Epithelial cell of proximal tubule (primary cell): ENCODE results near the gene ZMAT5. TPM values are rescaled to one million over a fixed set of nuclear protein-coding genes. Genes with fewer than 3 reads are reported as not detected.

Experiments
- DNase-seq: peaks from one replicate; pipeline ENCODE4 v3.0.0-alpha.2; 2011; ENCODE audit warnings: low read depth
- H3K4me3 ChIP-seq: 2 replicates; pipeline ENCODE4 v1.5.1; 2011; ENCODE audit warnings: low read depth, mild to moderate bottlenecking, low read length
- total RNA-seq: library from RNA; depleted of rRNA; stranded (reverse); fragments of >200 nt; gene quantifications from 2 replicates; pipeline ENCODE4 v1.2.3, GENCODE V29; 2015
- TF ChIP-seq, protein P1 (sequence below): conservative IDR thresholded peaks from 2 replicates; pipeline ENCODE4 v1.5.1; 2012; ENCODE audit warnings: low read depth, mild to moderate bottlenecking, low read length

Gene ZMAT5
- total RNA-seq, 1 donor from 2014 or later: 24.8 TPM

DNA sequence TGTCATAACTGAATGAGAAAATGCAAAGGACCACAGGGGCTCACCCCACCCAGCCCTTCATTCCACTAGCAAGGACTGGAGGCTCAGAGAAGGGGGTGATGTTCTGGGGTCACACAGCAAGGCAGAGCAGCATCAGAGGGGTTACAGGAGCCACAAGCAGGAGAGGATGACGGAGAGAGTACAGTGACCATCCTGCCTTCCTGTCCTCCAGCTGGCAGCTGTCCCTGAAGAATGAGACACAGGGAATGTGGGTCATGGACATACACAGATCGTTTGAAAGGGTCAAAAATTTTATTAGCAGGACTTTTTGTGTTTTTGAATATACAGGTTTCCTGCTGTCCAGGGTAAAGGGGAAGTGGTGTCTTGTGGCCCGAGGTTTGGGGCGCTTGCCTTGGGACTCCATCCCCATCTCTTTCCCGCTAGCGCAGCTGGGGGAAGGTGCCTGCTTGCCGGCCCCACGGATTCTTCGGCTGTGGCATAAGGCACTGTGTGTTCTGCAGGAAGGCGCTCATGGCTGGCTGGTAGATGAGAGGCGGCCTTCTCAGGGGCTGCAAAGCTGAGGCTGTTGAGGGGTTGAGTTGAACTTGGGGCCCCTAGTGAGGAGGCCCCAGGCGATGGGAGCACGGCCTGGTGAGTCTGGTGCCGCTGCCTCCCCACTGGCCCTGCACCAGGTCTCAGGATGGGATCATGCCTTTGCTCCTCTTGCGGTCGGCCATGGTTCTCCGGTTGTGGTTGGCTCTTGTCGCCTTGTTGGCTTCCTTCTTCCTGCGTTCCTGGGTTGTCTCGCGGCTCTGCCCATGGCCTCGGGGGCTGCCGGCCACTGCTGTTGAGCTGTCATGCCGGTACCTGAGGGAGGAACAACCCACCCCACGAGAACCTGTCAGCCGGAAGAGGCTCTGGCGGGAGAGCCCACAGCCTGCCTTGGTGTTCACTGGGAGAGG, 21.8 kb upstream of the ZMAT5 start:
- TF ChIP-seq, protein P1, sequence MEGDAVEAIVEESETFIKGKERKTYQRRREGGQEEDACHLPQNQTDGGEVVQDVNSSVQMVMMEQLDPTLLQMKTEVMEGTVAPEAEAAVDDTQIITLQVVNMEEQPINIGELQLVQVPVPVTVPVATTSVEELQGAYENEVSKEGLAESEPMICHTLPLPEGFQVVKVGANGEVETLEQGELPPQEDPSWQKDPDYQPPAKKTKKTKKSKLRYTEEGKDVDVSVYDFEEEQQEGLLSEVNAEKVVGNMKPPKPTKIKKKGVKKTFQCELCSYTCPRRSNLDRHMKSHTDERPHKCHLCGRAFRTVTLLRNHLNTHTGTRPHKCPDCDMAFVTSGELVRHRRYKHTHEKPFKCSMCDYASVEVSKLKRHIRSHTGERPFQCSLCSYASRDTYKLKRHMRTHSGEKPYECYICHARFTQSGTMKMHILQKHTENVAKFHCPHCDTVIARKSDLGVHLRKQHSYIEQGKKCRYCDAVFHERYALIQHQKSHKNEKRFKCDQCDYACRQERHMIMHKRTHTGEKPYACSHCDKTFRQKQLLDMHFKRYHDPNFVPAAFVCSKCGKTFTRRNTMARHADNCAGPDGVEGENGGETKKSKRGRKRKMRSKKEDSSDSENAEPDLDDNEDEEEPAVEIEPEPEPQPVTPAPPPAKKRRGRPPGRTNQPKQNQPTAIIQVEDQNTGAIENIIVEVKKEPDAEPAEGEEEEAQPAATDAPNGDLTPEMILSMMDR: no peak
- H3K4me3 ChIP-seq: no peak overlapping the region
- no peak for DNase-seq

DNA sequence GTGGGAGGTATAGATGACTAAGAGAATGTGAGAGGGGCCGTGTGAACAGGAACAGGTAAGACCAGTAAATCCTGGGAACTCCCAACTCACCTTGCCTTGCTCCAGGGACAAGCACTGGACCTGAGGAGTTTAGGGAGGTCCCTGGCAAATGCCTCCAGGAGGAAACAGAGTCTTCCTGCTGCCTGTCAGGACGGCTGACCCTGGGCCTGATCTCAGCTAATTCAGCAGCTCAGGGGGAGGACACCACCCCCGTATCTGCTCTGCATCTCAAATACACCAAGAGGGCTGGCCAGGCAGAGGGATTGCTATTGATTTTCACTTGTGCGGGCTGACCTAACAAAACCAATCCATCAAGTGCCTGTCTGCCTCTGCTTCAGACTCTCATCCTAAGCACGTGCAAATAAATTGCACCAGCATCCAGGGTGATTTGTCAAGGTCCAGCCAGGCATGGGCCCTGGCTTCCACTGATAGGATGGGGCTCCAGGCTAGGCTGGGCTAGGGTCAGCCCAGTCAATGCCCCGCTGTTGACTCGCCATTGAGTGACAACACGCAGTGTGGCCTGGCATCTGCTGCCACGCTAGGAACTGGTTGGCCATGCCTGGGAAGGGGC, 20.7 kb upstream of the ZMAT5 start:
- H3K4me3 ChIP-seq: no peak overlapping the region
- TF ChIP-seq, protein P1: no peak
- DNase-seq: no peak

DNA sequence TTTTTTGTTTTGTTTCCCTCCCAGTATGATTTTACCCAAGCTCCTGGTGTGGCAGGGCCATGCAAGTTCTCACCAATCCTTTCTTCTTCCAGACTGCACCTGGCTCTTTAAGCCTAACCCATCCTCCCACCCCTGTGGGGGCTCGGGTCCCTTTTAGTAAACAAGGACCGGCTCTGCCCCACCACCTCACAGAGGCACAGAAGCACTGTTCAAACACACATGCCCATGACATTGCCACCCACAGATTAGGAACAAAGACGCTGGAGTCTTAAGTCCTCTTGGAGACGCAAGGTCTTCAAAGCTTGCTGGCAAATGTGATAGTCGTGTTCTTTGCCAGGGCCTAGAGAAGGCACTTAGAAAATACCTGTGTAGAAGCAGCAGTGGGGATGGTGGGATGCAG, 19.2 kb upstream of the ZMAT5 start:
- TF ChIP-seq, protein P1: no peak
- no peak for DNase-seq
- no peak overlapping the region for H3K4me3 ChIP-seq

DNA sequence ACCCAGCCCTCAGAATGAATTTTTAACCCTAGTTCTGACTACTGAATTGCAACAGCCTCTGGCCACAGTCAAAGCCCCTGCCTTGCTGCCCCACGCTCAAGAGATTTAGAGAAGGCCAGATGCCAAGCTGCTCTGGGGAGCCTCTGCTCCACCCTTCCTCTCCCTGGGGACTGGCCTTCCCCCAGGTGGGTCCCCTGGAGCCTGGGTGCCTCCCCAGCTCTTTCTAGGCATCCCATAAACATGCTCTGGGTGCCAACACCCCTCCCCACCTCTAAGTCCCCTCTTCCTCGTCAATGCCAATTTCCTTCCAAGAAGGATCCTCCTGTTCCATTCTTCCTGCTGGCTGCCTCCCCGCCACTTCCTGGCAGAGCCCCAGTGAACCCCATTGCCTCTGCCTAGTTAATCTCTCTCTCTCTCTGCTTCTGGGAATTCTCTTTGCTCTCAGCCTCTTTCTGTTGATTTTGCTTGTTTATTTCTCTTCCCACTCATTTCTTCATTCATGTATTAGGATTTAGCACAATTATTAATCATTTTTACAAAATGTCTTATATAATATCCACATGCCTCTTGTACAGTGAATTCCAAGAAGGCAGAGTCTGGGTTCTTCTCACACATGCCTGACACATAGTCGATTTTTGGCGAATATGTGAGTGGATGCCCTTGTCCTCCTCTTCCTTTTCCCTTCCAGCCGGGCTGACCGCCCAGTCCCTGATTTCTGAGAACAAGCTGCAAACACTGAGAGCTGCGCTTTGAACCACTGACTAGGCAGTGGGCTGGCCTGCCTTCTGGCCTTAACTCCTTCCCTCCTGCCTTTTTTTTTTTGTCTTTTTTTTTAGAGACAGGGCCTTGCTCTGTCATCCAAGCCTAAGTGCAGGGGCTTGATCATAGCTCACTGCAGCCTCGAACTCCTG, 17.9 kb upstream of the ZMAT5 start:
- no peak for DNase-seq
- H3K4me3 ChIP-seq: no peak overlapping the region
- TF ChIP-seq, protein P1: no peak

DNA sequence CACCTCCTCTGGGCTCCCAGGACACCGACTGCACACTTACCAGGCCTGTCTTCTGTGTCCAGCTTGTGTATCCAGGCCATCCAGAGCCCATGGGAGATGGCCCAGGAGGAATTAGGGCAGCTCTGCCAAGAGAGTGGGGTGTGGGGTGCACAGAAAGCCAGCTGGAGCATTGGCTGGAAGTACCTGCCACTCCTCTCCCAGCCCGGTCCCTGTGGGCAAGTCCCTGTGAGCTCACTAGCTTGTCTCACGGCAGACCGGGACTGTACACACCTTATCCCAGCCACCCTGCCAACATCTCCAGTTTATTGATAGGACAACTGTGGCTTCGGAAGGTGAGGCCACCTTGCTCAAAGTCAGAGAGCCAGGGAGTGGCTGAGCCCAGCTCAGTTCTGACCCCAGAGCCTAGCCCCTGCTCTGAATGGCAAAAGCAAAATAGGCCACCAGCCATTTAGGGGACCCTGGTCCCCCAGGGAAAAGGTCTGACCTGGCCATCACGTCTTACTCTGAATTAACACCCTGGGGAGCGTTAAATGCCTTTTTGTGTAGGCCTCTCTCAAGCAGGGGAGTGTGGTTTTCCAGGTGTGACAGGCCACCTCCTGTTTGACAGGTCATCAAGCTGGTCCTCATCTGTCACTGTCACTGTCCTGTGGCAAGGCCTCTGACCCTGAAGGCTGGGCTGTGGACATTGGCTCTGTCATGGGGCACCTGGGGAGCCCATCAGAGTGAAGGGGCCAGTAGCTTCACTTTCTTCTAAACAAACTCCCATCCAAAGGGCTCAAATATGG, 15.4 kb upstream of the ZMAT5 start:
- no peak for DNase-seq
- H3K4me3 ChIP-seq: no peak overlapping the region
- TF ChIP-seq, protein P1: no peak
